Activated naive CD4-positive, alpha-beta T cell treated with Interleukin-2 at 50 U/mL for 16 hours (primary cell): Measurements from ENCODE around the gene LRRK1.

Source experiments
- DNase-seq: peaks from one replicate; pipeline ENCODE4 v3.0.0-alpha.2; 2020

LRRK1 gene

DNA sequence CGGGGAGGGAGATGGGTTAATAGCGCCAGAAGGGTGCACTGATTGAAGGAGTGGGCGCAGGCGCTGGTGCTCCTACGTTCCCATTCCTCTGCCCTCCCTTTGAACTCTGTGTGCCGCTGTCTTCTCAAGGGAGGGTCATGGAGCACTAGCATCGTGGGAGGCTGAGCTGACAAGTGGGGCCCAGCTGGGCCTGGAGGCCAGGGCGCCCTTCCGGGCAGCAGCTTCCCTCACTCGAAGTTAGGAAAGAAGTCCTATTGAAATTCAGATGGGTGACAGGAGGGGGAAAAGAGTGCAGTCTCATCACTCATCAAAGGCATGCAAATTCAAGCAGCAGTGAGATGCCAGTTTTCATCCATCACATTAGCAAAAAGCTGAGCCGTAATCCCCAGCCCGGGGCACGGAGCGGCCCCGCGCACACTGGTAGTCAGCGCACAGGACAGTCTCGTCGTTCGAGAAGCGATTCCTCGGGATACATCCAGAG, 128.2 kb downstream of the LRRK1 start:
- DNase-seq = no peak

DNA sequence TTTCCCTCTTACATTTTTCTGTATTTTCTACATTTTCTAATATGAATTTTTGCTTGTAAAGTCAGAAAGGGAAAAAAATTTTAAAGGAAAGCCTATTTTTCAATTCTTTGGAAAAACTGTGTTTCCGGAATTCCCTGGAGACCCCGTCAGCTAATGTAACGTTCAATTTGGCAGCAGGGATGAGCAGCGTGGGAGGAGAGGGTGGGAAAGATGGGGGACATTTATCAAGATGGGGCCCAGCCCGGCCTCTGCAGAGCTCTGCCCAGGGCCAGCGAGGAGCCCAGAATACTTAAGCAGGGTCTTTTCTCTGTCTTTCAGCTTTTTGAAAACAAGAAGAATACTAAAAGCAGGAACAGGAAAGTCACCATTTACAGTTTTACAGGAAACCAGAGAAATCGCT, 129.0 kb downstream of the LRRK1 start:
- no peak for DNase-seq

DNA sequence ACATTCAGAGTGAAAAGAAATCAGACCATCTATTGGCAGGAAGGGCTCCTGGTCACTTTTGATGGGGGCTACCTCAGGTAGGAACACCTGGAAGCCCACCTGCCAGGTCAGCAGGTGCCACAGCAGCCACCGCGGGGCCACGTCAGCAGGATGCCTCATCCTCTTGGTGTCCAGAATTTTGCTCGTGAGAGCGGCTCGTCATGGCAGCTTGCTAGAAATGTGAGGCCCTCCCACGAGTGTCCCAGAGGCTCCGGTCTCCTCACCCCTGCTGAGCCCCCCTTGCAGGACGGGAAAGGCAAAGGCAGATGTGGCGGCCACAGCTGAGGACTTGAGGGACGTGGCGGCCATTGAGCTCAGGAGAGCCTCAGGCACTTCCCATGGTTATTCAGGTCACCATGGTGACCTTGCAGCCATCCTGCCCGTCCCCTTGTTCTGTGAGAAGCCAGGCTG, 129.4 kb downstream of the LRRK1 start:
- DNase-seq = no peak

DNA sequence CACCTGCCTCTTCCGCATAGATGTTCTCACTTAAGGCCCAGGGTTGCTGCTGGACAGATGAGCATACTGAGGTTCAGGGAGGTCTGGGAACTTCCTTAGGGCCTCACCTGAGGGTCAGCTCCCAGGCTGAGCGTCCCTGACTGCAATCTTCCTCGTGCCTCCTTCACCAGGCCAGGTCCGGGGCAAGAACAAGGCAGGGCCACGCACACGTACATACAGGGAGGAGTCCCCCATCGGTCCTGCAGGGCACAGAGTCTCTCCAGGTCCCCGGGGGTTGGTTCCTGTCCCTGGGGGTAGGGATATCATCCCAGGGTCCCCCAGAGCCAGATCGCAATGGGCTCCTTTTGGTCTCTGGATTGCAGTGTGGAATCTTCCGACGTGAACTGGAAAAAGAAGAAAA, 130.1 kb downstream of the LRRK1 start:
- no peak for DNase-seq

DNA sequence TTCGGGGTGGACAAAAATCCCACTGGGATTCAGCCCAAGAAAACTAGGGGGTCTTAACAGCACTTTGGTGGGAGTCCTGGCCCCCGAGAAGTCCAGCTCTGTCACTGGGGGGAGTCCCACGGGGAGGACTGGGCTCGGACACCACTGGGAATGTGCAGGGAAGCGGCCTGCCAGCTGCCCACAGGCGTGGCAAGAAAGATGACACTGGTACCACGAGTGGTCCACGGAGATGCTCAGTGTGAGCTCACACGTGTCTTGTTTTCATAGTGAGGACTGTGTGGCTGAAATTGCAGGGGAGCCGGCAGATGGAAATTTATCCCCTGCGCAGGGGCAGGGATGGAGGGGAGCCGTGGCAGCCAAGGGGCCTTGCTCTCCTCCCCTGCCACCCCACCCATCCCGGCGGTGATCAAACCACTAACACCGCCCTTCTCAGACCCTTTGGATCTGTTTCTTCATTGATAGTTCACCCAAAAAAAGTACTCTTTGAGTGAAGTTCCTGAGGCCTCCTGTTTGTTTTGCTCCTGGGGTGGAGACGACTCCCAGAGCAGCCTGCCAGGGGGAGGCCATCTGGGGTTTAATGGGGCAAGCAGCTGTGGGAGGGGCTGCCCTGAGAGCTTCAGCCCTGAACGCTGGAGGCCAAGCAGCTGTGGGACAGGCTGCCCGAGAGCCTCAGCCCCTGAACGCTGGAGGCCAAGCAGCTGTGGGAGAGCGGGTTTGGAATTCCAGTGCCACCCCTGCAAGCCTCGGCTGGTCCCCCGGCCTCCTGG, 130.9 kb downstream of the LRRK1 start:
- no peak for DNase-seq

DNA sequence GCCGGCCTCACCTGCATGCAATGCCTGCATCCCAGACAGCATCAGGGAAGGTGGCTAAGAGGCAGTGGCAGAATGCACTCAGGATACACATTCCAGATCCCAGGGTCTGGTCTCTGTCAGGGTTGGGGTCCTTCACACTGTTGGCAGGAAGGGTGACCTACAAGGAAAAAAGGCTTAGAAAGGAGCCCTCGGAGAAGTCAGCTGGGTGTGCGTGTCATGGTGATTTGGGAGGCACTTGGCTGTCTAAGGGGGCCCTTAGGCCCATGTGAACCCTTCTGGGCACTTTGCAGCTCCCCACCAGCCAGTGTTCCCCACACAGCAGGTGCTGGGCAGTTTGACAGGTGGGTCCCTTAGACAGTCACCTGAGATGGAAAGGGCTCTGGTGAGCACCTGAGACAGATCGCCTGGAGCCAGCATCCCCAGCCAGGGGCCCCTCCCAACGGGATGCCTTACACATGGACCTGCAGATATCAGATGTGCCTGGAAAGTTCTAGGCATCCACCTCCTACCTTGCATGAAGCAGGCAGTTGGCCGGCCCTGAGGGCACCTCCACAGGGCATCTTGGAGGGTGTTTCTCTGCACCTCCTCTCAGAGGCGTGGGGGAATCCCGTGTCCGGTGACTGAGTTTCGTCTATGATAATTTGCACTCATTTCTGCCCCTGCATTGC, 131.6 kb downstream of the LRRK1 start:
- no peak for DNase-seq

DNA sequence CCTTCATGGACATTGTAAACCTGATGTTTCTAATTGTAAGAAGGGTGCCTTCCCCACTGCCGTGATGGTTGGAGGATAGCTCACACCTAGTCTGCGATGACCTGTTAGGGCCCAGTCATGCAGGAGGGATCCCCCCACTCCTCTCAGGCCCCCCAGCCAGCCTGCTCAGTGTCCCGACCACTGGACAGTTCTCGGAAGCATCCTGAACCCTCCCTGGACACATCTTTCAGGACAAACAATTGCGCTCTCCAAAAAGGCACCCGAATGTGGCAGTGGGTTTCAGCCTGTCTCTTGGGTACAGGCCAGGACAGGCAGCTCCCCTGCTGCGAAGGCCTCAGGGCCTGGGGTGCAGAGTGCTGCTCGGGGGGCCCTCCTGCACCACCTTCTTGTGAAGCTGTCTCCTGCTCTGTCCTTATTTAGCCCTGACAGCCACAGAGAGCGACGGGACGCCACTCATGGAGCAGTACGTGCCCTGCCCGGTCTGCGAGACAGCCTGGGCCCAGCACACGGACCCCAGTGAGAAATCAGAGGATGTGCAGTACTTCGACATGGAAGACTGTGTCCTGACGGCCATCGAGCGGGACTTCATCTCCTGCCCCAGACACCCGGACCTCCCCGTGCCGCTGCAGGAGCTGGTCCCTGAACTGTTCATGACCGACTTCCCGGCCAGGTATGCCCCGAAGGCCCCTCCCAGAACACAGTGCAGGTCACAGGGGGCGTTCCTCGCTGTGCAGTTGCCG, 132.3 kb downstream of the LRRK1 start:
- no peak for DNase-seq

DNA sequence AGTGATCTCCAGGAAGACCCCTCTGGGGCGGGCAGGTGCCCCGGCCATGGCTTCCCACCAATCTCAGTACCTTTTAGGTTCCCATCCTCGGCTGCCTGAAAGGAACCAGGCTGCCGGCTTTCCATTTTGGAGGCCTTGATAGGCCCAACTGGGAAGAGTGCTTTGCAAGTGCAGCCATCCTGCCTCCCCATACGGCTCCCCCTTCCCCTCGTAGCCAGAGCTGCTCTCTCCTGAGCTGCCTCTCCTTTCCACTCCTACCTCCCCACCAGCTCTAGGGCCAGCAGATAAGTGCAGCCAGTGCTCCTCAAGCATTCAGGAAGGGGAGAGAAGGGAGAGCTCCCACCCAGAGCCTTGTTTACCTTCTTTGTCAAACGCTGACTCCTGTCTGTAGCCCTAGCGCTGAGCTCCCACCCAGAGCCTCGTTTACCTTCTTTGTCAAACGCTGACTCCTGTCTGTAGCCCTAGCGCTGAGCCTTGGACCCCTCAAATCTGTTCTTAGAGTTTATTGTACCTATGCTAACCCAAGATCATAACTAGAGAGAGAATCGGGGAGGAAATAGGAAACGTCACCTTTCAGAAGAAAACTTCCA, 133.0 kb downstream of the LRRK1 start:
- DNase-seq = no peak

DNA sequence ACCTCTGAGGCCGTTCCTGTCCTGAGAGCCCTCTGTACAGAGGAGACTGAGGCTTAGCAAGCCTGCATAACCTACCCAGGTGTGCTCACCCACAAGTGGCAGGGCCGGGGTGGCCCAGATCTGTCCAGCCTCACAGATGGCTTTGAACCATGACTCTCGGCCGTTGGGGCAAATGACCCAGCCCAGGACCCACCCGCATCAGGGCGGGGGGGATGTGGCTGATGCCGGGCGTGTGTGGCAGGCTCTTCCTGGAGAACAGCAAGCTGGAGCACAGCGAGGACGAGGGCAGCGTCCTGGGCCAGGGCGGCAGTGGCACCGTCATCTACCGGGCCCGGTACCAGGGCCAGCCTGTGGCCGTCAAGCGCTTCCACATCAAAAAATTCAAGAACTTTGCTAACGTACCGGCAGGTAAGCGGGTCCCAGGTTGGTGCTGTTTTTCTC, 133.5 kb downstream of the LRRK1 start:
- DNase-seq = no peak

DNA sequence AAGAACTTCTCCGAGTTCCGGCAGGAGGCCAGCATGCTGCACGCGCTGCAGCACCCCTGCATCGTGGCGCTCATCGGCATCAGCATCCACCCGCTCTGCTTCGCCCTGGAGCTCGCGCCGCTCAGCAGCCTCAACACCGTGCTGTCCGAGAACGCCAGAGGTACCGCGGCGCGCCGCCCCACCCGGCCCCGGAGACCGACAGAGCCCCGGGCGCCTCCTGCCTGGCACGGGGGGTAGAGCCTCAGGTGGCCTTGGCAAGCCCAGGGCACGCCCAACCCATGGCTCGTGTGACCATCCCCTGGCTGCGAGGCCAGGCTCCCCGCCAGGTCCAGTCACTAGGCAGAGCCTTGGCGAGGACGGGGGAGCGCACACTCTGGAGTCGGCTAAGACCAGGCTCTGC, 134.1 kb downstream of the LRRK1 start:
- DNase-seq = no peak

DNA sequence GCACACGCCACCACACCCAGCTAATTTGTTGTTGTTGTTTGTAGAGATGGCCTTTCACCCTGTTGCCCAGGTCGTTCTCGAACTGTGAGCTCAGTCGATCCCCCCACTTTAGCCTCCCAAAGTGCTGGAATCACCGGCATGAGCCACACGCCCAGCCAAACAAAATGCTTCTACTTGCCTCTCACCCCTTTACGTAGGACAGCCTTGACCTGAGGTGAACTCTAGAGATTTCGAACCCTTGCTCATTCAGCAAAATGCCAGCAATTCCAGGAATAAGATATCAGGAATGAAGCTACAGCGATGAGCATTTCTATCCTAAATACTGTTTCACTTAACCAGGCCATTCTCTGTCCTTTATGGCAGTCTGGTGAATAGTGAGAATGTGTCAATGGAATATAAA, 135.0 kb downstream of the LRRK1 start:
- no peak for DNase-seq

DNA sequence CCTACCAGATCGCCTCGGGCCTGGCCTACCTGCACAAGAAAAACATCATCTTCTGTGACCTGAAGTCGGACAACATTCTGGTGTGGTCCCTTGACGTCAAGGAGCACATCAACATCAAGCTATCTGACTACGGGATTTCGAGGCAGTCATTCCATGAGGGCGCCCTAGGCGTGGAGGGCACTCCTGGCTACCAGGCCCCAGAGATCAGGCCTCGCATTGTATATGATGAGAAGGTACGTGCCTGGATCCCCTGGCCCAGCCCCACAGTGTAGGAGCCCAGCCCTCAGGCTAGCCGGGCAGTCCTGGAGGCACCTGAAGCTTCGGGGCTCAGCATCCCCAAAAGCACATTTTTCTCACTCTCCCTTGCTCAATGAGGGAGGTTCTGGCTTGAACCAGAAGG, 135.8 kb downstream of the LRRK1 start:
- DNase-seq = no peak

DNA sequence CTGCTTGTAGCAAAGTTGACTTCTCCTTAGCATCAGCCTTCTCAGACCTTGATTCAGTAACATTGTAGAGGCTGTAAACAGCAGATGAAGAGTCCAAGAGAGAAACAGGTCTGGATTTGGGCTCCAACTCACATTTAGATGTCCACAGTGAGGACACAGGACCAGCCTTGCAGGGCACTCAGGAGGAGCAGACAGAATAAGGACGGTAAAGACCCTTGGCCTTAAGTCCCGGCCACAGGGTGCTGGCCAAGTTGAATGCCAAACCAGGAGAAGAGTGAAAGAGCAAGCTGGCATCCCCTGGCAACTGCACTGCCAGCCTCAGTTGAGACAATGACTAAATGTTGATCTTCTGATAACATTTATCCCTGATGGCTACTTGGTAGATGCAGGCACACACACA, 136.3 kb downstream of the LRRK1 start:
- DNase-seq = no peak

DNA sequence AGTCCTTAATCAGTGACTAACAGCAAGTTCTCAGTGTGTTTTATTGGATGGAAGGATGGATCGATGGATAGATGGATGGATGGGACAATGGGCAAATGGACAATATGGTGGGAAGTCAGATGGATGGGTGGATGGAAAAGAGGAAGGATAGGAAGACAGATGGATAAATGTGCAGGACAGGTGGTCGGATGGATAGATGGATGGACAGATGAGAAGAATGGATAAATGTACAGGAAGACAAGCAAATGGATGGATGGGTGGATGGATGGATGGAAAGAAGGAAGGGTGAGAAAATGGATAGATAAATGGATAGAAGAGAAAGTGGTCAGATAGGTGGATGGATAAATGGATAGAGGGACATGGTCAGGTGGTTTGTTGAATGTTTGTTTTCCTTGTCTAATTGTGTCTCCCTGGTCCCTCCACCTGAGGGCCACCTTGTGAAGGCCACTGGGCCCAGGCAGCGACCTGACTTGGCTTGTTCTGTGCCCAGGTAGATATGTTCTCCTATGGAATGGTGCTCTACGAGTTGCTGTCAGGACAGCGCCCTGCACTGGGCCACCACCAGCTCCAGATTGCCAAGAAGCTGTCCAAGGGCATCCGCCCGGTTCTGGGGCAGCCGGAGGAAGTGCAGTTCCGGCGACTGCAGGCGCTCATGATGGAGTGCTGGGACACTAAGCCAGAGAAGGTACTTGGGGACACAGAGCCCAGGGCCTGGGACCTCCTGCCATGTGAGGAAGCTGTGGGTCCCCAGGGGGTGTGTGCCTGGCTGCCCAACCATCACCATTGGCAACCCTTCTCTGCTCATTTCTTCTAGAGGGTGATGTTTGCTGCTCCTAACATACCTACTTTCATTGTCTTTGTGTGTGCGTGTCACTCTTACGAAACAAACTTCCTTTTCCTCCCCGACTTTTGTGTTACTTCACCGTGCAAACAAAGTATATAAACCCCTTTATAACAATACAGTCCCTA, 137.5 kb downstream of the LRRK1 start:
- DNase-seq = no peak

DNA sequence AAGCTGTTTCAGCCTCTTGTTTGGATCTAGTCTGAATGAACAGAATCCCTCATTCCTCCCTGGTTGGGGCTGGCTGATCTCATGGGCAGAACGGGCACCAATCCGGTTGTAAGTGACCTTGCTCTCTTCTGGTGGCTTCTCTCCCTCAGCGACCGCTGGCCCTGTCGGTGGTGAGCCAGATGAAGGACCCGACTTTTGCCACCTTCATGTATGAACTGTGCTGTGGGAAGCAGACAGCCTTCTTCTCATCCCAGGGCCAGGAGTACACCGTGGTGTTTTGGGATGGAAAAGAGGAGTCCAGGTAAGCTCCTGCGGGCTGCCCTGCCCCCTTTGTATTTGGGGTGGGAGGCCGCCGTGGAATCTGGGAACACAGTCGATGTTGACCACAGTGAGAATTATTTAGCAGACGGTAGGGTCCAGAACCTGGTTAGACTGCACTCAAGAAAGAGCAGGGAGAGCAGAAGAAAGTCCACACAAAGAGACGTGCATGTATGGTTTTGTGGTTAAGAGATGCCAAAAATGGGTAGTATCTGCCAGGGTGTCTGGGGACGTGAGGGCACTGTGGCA, 138.8 kb downstream of the LRRK1 start:
- DNase-seq = no peak

DNA sequence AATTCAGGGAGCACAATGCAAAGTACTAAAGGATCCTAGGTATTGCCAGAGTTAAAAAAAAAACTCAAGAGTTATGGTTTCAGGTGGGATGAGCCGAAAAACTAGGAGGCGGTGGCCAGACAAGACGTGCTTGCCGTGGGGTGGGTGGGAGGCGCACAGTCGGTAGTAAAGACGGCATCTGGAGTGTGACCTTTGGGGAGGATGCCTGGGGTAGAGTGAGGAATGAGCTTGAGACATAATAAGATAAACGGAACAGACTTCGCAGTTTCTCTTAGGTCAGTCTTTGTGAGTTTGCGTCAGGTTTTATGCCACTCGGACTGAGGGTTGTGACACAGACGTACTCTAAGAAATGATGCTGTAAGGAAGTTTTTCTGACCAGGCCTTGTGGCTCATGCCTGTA, 139.6 kb downstream of the LRRK1 start:
- no peak for DNase-seq

DNA sequence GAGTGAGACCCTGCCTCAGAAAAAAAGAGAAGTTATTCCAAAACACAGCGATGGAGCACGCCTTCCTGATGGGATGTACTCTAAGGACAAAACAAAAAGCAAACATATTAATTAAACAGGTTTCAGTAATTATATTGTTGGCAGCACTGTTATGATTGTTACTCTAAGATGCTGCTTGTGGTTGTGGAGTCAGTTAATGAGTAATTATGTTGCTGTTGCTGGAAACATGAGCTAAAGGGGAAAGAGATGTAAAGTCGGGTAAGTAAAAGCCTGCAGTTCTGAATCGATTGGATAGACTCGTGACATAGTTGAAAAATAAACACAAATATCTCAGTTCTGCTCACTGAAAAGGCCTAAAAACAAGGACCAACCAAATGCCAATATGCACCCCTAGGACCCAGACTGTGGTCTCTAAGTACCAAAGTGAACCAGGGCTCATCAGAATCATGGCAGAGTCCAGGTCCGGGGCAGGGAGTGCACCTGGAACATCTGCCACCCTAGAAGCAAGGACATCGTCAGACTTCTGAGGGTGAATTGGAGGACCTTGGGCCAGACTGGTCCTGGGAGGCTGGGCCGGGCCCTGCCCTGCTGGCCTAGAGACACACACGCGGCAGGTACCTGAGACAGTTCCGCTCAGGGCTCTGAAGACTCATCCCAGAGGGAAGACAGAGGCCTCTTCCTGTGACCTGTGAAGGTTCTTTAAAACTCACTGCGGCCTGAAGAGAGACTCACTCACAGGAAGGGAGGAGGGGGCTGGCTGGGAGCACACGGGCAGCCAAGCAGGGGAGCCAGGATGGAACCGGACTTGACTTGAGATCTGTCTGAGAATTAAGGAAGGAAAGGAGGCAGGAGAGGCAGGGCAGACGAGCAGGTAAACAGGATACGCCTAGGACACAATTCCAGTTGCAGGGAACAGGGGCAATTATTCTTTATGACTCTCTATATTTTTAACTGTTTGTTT, 140.5 kb downstream of the LRRK1 start:
- no peak for DNase-seq

DNA sequence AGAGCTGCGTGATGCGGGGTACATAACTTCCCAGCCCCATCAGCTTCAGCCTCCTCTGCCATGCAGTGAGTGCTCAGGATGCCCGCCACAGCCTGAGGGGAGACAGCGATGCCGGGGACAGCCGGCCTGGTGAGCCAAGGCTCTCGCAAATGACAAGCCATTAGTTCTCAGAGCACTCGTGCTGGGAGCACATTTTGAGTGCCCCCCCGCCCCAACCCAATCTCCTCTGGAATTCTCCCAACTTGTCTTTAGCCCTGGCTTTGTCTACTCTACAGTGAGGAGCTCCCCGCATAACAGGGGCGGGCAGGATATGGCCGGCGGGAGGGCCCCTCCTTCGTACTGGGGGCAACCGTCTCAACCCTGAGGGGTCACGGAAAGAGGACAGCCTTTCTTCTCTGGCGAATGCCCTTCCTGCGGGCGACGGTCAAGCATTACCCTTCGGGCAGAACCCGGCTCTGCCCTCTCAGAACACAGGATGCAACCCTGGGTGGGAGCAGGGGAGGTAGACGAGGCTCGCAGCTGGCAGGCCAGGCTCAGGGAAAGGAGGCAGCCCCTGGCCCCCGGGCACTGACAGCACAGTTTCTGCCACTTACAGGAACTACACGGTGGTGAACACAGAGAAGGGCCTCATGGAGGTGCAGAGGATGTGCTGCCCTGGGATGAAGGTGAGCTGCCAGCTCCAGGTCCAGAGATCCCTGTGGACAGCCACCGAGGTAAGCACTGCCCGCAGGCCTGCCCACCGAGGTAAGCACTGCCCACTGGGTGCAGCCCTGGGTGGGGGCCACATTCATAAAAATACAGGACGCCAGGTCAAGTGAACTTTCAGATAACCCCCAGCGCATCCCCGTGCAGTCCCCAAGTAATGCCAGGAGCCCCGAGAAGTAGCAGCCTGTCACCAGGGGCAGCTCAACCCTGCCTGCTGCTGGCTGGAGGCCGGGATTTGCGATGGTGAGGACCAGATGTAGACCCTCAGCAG, 141.7 kb downstream of the LRRK1 start:
- no peak for DNase-seq

DNA sequence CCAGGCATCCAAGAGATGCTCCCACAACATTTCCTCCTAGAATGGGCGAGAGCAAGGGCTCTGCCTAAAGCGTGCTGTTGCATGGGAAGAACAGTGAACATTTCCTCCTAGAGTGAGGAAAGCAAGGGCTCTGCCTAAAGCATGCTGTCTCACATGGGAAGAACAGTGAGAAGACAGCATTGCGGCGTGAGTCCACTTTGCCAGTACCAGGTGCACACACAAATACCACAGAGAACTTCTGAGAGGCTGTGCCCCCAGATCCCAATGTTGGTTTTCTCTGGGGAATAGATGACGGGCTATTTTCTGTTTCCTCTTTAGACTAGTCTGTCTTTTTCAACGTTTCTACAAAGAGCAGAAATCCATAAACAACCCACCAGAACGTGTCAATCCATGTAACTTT, 142.9 kb downstream of the LRRK1 start:
- no peak for DNase-seq
